NCI-H226 (cell line): ENCODE results near the gene CDK19.
A peak's percentile ranks its signal among the peaks of the same experiment; 100 is the strongest.

Source experiments
- DNase-seq: peaks from one replicate; pipeline ENCODE4 v3.0.0-alpha.2; 2015

The CDK19 gene

GRCh38 chr6:110654096-110654820, 161.0 kb downstream of the CDK19 start:
- DNase-seq, result no peak

DNA sequence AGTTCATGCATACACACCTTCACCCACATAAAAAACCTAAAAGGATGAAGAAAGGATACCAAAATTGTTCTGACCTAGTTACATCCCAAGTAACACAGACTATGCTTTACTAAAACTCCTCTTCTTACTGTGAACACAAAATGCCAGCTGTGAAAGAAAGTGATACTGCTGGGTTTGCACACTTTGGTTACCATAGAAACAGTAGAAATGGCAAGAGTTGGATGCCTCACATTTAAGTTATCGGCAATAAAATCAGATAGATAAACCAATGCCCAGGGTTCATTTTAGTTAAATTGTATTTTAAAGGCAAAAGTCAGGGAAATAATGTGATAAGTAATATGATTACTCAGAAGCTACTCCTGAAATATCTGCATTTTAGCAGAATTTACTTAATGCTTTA, 161.9 kb downstream of the CDK19 start:
- no peak for DNase-seq

DNA sequence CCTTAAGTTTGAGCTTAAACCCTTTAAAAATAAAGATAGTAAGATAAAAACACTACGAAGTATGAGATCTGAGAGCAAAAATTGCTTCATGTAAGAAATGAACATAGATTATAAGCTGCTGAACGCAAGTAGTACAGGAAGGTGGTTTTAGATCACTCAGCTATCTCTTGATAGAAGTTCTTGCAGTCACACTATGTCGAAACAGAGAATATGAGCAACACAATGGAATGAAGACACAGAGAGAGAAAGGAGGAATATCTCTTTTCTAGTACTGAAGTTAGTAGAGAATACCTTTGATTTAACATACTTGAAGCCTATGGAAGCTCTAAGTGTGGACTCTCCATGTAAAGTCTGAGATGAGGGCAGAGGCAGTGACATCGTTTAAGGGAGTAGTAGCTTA, 162.7 kb downstream of the CDK19 start:
- DNase-seq, result peak; percentile 11

- no peak for DNase-seq
Observed at GRCh38 chr6:110650755-110651154, 164.5 kb downstream of the CDK19 start.

DNA sequence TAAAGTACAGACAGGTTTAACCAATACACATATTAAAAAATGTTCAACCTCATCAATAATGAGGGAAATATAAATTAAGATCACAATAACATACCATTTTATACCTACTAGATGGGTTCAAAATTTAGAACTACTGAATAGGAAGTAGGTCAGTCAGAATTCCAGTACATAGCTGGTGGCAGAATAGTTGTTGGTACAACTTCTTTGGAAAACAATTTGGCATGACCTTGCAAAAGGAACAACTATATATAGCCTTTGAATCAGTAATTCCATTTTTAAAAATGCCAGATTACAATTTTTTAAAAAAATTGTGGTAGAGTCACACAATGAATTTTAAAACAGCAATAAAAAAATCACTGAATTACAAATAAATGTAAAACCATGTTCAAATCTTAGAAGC, 165.6 kb downstream of the CDK19 start:
- DNase-seq, result no peak

DNA sequence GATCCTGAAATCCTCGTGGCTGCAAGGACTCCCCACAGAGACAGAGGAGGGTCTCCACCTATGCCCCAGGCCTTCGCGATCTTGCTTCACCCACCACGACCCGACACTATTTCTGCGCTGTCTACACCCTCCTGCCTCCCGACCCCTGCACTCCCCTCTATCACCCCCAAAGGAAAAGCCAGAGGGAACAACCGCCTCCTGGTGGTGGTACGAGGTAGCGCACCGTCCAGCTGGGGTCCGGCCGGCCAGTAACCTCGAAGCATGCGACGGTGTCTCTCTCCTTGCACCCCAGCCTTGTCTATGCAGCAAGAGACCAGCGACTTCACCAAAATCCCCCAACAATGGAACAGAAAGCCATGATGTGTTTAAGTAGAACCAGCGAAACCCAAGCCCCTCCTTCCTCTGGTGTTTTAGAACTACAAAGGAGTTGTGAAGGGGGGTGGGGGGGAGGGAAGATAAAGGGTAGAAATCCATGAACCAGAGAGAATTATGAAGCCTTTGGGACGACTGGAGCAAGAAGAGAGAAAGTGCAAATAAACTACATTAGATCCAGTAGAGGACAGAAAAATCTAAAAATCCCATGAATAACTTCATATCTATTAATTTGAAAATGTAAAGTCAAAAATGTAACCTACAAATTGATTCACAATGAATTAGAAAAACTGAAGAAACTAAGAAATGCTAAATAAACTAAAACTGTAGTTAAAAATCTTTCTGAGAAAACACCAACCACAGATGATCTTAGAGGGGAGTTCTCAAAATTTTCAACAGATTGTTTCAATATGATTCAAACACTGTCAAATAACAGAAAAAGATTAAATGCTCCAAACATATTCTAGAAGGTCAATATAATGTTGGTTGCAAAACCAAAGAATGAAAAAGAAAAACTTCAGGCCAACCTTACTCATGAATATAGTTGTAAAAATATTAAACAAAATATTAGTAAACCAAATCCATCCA, 168.0 kb downstream of the CDK19 start:
- DNase-seq, result no peak

- no peak for DNase-seq
Observed at GRCh38 chr6:110646419-110646698, 168.9 kb downstream of the CDK19 start.

DNA sequence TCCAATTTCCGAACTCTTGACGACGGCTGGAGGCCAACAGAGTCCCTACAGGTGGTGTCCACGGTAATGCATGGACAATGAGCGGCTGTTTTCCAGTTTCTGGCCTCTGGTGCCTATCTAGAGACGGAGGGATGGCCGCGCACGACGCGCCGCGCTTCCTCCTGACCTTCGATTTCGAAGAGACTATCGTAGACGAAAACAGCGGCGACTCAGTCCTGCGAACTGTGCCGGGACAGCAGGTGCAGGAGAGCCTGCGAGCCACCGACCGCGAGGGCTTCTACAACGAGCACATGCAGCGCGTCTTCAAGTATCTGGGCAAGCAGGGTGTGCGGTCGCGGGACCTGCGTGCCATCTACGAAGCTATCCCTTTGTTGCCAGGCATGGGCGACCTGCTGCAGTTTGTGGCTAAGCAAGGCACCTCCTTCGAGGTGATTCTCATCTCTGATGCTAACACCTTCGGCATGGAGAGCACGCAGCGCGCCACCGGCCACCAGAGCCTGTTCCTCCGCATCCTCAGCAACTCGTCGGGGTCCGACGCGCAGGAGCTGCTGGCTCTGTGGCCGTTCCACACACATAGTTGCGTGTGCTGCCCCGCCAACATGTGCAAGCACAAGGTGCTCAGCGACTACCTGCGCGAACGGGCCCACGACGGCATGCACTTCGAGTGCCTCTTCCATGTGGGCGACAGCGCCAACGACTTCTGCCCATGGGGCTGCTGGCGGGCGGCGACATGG, 169.4 kb downstream of the CDK19 start:
- no peak for DNase-seq

- DNase-seq, result no peak
Observed at GRCh38 chr6:110643175-110643574, 172.1 kb downstream of the CDK19 start.

GRCh38 chr6:110642711-110643110, 172.6 kb downstream of the CDK19 start:
- DNase-seq, result no peak

DNA sequence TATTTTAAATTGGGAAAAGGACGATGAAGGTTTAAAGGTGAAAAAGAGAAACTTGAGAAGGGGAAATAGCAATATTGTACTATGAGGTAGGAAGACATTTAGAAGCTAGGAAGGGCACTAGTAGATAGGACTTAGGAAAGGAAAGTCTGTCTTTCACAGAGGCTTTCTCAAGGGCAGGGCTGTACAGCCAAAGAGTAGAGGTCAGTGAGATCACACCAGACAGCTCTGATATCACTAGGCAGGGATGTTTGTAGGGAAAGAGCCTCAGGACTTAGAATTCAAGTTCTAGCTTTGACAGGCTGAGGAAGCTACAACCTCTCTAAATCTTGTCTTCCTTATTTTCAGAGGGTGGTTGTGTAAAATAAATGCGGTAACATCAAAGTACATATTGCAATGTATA, 178.5 kb downstream of the CDK19 start:
- no peak for DNase-seq

DNA sequence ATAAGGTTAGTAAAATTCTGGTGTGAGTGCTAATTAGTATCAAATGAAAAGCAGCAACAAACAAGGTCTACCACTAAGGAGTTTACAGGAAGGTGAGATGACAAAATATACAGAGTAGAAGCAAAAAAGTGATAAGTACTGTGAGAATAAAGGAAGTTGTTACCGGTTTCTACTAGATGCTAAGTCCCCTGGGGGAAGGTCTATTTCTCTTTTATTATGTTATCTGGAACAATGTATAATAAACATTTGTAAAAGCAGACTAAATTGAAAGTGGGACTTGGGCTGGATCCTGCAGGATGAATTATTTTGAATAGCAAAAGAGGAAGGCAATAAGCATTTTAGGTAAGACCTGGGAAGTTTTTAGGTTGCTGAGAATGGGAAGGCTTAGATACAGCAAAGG, 180.2 kb downstream of the CDK19 start:
- DNase-seq, result no peak

GRCh38 chr6:110633731-110634213, 181.5 kb downstream of the CDK19 start:
- no peak for DNase-seq

DNA sequence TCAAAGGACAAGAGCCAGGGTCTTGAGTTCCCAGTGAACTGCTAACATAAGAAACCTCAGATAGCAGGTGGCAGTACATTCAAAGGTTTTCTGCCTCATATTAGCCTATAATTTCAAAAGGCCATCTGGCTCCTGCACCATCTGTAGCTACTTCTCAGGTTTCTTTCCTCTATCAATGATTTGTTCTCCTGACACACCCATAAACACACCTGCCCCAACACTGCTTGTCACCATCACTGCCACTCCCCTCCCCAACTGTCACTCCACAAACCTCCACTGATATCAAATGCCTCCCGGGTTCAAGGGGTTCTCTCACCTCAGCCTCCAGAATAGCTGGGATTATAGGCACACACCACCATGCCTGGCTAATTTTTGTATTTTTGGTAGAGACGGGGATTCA, 186.1 kb downstream of the CDK19 start:
- DNase-seq, result no peak

DNA sequence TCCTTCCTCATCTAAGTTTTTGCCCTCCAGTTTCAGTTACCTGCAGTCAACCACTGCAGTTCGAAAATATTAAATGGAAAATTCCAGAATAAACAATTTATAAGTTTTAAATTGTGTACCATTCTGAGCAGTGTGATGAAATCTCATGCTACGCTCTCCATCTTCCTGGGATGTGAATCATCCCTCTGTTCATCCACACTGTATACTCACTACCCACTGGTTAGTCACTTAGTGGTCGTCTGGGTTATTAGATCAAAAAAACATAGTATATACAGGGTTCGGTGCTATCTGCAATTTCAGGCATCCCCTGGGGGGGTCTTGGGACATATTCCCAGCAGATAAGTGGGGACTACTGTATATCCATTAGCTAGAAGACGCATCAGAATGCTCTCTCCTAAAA, 186.9 kb downstream of the CDK19 start:
- DNase-seq, result peak; percentile 59

- no peak for DNase-seq
Observed at GRCh38 chr6:110626442-110626841, 188.8 kb downstream of the CDK19 start.

DNA sequence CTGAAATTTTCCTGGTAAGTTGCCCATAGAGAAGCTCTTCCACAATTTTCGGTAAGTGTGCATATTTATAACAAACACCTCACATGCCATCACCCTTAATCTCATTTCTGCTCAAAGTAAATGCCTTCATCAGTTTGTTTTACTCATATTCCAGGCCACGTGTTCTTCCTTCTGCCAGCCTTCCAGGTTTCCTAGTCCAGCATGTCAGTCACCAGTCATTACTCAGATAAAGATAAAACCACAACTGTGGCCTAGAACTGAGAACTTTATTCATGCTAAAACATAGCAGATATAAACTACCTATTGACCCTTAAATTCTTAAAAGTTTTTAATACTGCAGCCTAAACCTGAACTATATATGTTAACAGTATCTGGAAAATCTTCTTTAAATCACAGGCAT, 189.4 kb downstream of the CDK19 start:
- DNase-seq, result peak; percentile 70

DNA sequence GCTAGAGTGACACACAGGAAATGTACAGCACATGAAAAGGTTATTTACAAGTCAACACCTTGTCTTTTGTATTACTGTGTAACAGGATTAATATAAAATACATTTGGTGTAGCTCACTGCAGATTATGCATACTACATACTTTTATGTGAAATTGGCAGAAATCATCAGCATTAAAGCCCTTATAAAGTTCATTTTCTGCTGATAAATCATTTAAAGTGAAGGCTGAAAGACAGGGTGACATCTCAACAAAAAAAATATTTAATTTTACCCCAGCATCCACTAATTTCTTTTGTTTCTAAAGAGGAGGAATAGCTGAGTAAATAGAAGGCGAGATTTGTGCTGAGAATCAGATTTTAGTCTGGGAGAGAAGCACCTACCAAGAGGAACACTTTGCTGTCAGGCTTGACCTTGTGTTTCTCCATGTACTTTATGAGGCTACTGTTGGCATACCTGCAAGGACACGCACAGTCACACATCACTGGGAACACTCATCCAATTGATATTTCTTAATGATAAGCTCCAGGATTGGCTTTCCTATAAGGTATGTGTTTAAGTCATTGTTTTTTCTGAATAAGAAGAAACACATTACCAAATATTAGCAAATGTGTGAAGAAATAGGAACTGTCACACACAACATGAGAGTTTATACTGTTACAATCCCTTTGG, 192.2 kb downstream of the CDK19 start:
- no peak for DNase-seq

DNA sequence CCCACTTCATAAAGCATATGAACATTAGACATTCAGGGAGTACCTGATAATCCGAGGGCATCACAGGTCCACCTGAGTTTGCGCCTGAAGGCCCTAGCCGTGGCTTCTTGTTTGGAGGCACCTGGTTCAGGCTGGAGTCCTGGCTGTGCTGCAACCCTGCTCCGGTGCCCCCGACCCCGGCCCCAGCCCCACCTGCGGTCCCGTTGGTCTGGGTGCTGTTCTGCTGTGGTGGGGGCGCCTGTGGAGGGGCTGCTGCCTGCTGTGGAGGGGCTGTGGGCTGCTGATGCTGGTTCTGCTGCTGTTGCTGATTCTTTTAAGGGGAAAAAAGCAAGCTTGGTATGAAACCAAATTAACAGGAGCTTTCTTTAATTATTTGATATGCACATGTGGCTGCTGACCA, 194.2 kb downstream of the CDK19 start:
- no peak for DNase-seq

DNA sequence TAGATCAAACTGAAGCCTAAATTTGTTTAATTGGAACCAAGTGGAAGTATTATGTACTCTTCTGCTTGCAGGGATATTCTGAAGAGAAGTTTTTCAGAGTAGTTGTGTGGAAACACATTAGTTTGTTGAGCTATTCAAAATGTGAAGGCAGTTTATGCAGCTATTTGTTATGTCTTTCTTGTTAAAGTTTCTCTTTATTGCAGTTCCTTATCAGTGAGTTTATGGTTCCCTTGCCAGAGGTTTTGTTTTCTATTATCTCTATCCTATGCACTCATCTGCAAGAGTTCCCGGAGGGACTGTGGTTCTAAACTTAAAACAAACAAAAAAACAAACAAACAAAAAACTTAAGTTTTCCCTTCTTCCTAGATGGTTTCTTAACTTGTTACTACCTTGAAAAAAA, 195.2 kb downstream of the CDK19 start:
- no peak for DNase-seq

- no peak for DNase-seq
Observed at GRCh38 chr6:110619275-110619908, 195.9 kb downstream of the CDK19 start.

GRCh38 chr6:110618591-110619267, 196.5 kb downstream of the CDK19 start:
- no peak for DNase-seq
